ENCODE measurements around the gene UPF3A.

GRCh38 chr13:114323349-114323748 lies 41.9 kb downstream of the UPF3A start:
- no peak for TF ChIP-seq POLR2A (IDR thresholded peaks at IDR 0.05; ENCODE audit: low read depth, low read length)
- TF ChIP-seq ELK1 (IDR thresholded peaks at IDR 0.05; ENCODE audit: low read depth, low read length): no peak
- no peak for TF ChIP-seq CTCF (IDR thresholded peaks at IDR 0.05 in 2 of 3, conservative IDR thresholded peaks at IDR 0.05 in 1 of 3; ENCODE audit: control insufficient read depth in 2 of 3, extremely low read depth in 1 of 3, insufficient read depth in 1 of 3, low read depth in 3 of 3, low read length in 3 of 3)
- no peak for TF ChIP-seq SRF (IDR thresholded peaks at IDR 0.05; ENCODE audit: low read depth in 2 of 2, low read length in 2 of 2)
- no peak for TF ChIP-seq MAX (IDR thresholded peaks at IDR 0.05; ENCODE audit: low read depth, low read length)

All from GM12878 (cell line).